GM19099 (cell line): ENCODE measurements around the gene SPATA2.

Experiments
- POLR2A ChIP-seq: IDR thresholded peaks from 3 replicates; pipeline ENCODE4 v1.6.1; 2011; ENCODE audit warnings: low read depth; ENCODE audit not compliant: insufficient read length; ENCODE audit errors: extremely low read depth

SPATA2 gene

DNA sequence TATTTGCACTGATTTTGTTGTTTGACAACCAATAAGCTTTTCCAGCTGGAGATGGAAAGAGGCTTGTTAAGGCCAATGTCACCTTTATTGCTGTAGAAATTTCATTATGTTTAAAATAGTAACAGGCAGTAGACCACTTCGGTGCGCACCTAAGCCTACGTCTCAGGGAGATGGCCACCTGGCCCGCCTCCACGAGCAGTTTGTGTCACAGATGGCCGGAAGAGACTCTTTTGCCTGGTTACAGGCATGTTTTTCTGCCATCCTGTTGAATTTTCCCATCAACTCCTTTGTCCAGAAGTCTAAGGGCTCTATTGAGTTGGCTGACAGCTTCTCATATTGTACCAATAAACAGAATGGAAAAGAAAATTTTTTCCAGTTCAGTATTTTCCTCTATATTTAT lies 51.7 kb downstream of the SPATA2 start:
- TF ChIP-seq POLR2A, result no peak

DNA sequence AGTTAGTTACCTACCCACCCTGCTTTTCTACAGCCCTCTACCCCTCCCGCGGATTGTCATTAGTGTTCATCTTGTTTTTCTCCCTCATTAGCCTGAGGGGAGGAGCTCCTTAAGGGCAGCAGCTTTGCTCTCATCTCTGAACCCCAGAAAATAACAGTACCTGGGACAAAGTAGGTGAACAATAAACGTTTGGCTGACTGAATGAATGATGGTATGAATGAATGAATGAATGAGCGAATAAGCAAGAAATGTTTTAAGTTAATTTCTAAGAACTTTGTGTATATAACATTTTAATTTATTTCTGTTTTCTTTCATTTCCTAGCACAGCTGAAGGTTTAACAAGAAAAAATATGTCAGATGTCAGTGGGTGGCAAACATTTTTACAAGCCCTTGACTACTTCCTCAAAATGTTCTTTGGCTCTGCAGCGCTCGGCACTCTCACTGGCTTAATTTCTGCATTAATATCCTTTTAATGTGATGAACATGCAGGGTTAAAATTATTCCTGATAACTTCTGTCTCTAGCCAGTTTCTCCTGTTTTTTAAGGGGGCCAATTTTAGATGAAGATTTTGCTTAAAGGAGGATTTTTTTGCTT lies 52.6 kb downstream of the SPATA2 start:
- TF ChIP-seq POLR2A, result no peak

GRCh38 chr20:49859807-49860206 lies 55.5 kb downstream of the SPATA2 start:
- TF ChIP-seq POLR2A, result no peak

- TF ChIP-seq POLR2A, result no peak
These were observed 56.3 kb downstream of the SPATA2 start for GRCh38 chr20:49859011-49859410.

GRCh38 chr20:49858076-49858585 lies 57.2 kb downstream of the SPATA2 start:
- no peak for TF ChIP-seq POLR2A

DNA sequence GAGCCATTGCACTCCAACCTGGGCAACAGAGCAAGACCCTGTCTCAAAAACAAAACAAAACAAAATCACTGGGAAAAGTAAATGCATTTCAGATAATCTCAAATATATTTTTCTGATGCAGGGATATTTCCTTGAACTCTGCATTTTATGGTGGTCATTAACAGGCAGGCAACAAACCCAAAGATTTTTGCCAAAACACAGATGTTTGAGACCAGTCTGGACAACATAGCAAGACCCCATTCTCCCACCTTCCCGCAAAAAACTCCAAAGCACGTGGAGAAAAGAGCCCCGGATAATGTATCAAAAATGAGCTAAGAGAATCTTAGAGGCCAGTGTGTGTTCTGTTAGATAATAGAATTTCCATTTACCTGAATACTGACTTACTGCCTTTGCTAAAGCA lies 58.4 kb downstream of the SPATA2 start:
- TF ChIP-seq POLR2A, result no peak

GRCh38 chr20:49854190-49854875 lies 61.0 kb downstream of the SPATA2 start:
- TF ChIP-seq POLR2A, result no peak

- TF ChIP-seq POLR2A, result no peak
These were observed 61.7 kb downstream of the SPATA2 start for GRCh38 chr20:49853640-49854039.
